K562 (cell line): ENCODE data around the gene CRTC3. TPM values are rescaled to one million over a fixed set of nuclear protein-coding genes. Genes with fewer than 3 reads are reported as not detected.

Source experiments
- BCLAF1 ChIP-seq, 2 experiments: fragments of 450-650 bp in 1 of 2; IDR thresholded peaks; 2 replicates each; pipeline ENCODE4 v1.6.1; 2011 to 2017; ENCODE audit warnings: low read depth in 2 of 2, antibody characterized with exemption in 1 of 2, borderline replicate concordance in 1 of 2, low read length in 1 of 2, mild to moderate bottlenecking in 1 of 2, mixed read lengths in 1 of 2; ENCODE audit not compliant: control insufficient read depth in 1 of 2
- CBX1 ChIP-seq: sonication (generic); IDR thresholded peaks from 2 replicates; pipeline ENCODE4 v1.6.1; 2016; ENCODE audit warnings: antibody characterized with exemption, low read depth, mild to moderate bottlenecking
- COPS2 ChIP-seq: fragments of 450-650 bp; conservative IDR thresholded peaks from 2 replicates; pipeline ENCODE4 v1.6.1; 2016; ENCODE audit warnings: mild to moderate bottlenecking, moderate library complexity
- DEAF1 ChIP-seq: fragments of 450-650 bp; formaldehyde crosslinking; IDR thresholded peaks from 2 replicates; pipeline ENCODE4 v1.4.0; 2020; ENCODE audit warnings: mild to moderate bottlenecking, moderate library complexity
- ELK3 ChIP-seq: fragments of 450-650 bp; formaldehyde crosslinking; IDR thresholded peaks from 2 replicates; pipeline ENCODE4 v1.4.0; 2020; ENCODE audit warnings: mild to moderate bottlenecking
- HDAC6 ChIP-seq: IDR thresholded peaks from 2 replicates; pipeline ENCODE4 v1.6.1; 2012; ENCODE audit warnings: low read depth, mild to moderate bottlenecking, control low read depth, inconsistent platforms, low read length, moderate library complexity
- PTBP1 ChIP-seq: fragments of 200-400 bp; formaldehyde crosslinking; IDR thresholded peaks from 2 replicates; pipeline ENCODE4 v1.6.1; 2017; ENCODE audit warnings: low read depth, low read length
- RBM25 ChIP-seq: fragments of 200-400 bp; formaldehyde crosslinking; IDR thresholded peaks from 2 replicates; pipeline ENCODE4 v1.6.1; 2018; ENCODE audit warnings: low read length, low read depth, moderate library complexity; ENCODE audit not compliant: severe bottlenecking
- RBM34 ChIP-seq: fragments of 200-400 bp; formaldehyde crosslinking; IDR thresholded peaks from 2 replicates; pipeline ENCODE4 v1.6.1; 2018; ENCODE audit warnings: low read length, borderline replicate concordance; ENCODE audit not compliant: insufficient read depth
- RNF2 ChIP-seq: sonication (generic); IDR thresholded peaks from 2 replicates; pipeline ENCODE4 v1.6.1; 2016
- SMARCA5 ChIP-seq: fragments of 450-650 bp; IDR thresholded peaks from 2 replicates; pipeline ENCODE4 v1.6.1; 2016
- SP1 ChIP-seq: sonication (generic); formaldehyde crosslinking; IDR thresholded peaks from 2 replicates; pipeline ENCODE4 v1.8.1; 2022; ENCODE audit warnings: mild to moderate bottlenecking, missing genetic modification reagents
- SRSF1 ChIP-seq: fragments of 200-400 bp; formaldehyde crosslinking; IDR thresholded peaks from 2 replicates; pipeline ENCODE4 v1.6.1; 2017; ENCODE audit warnings: mild to moderate bottlenecking, low read depth, low read length, moderate library complexity
- ZNF3 ChIP-seq: fragments of 250-450 bp; sonication (Bioruptor Pico); IDR thresholded peaks from 2 replicates; pipeline ENCODE4 v1.5.0; 2021; ENCODE audit warnings: mild to moderate bottlenecking, moderate library complexity
- ZNF639 ChIP-seq, 2 experiments: fragments of 200-800 bp in 1 of 2; sonication (Bioruptor generic) in 1 of 2; sonication (generic) in 1 of 2; formaldehyde crosslinking in 1 of 2; IDR thresholded peaks in 1 of 2; conservative IDR thresholded peaks in 1 of 2; 2 replicates each; pipeline versions ENCODE4 v1.5.0 to v1.6.1; 2016 to 2020; ENCODE audit warnings: missing compliant biosample characterization in 1 of 2, missing genetic modification characterization in 1 of 2, missing genetic modification reagents in 1 of 2
- ZNF668 ChIP-seq: fragments of 250-450 bp; sonication (Bioruptor Pico); IDR thresholded peaks from 2 replicates; pipeline ENCODE4 v1.8.0; 2022; ENCODE audit warnings: mild to moderate bottlenecking, inconsistent platforms
- polyA plus RNA-seq, 8 experiments: library from polyadenylated mRNA; depleted of rRNA in 4 of 8; stranded (reverse) in 5 of 8; unstranded in 3 of 8; fragments of >200 nt; fragmentation: Nextera tagmentation in 2 of 8; fragmentation: Illumina TruSeq in 1 of 8; extraction: Ambion mirVana in 2 of 8; extraction: Trizol in 1 of 8; gene quantifications; 2 replicates each; pipeline versions ENCODE4 v1.2.1 to v1.2.3, GENCODE V29; 2011 to 2014; ENCODE audit warnings: inconsistent platforms in 1 of 8, missing spikeins in 1 of 8
- total RNA-seq, 7 experiments: library from RNA; depleted of rRNA in 6 of 7; stranded (reverse); fragments of >200 nt in 6 of 7; fragmentation: Illumina TruSeq in 2 of 7; extraction: Trizol in 2 of 7; gene quantifications; 2 replicates each; pipeline versions ENCODE4 v1.2.1 to v1.2.3, GENCODE V29; 2011 to 2021; ENCODE audit warnings: low replicate concordance in 1 of 7
- TF ChIP-seq, protein P1 (sequence below): sonication (generic); formaldehyde crosslinking; IDR thresholded peaks from 2 replicates; pipeline ENCODE4 v1.8.1; 2023; ENCODE audit warnings: mild to moderate bottlenecking, missing genetic modification reagents

The CRTC3 gene
- total and polyA plus RNA-seq, 9 of the 15 experiments (the other 6 are each of a cell fraction or from before 2014, with no cell fraction given), result 1.2 to 19.0 (median 11.6) TPM

DNA sequence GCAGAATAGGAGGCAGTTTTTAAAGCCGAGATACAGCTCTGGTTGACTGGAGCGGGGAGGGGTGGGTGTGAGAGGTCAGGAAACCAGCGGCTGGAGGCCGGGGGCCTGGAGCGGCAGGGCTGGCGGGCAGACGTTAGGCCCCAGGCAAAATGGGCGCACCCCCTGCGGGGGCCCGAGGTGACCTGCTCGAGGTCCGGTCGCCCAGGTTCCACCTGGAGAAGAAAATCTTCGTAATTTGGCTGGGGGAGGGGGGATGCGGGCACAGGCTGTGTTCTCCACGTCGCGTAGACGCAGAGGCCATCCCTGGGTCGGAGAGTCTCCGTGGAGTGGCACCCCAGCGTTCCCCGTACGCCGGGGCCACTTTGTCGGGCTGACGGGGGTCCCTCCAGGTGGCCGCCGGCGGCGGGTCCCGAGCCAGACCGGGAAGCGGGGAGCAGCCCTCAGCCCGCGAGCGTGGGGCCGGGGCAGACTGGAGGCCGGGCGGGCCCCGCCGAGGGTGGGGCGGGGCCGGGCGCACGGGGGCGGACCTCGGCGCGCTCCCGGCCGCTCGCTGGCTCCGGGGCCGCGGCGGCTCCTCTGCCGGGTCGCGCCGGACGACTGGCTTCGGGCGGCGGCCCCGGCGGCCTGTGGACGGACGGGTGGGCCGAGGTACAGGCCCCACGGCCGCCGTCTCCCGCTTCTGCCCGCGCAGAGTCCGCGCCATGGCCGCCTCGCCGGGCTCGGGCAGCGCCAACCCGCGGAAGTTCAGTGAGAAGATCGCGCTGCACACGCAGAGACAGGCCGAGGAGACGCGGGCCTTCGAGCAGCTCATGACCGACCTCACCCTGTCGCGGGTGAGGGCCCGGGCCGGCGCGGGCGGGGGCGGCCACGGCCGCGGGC is at the start of gene CRTC3 (continued):
- TF ChIP-seq, protein P1, sequence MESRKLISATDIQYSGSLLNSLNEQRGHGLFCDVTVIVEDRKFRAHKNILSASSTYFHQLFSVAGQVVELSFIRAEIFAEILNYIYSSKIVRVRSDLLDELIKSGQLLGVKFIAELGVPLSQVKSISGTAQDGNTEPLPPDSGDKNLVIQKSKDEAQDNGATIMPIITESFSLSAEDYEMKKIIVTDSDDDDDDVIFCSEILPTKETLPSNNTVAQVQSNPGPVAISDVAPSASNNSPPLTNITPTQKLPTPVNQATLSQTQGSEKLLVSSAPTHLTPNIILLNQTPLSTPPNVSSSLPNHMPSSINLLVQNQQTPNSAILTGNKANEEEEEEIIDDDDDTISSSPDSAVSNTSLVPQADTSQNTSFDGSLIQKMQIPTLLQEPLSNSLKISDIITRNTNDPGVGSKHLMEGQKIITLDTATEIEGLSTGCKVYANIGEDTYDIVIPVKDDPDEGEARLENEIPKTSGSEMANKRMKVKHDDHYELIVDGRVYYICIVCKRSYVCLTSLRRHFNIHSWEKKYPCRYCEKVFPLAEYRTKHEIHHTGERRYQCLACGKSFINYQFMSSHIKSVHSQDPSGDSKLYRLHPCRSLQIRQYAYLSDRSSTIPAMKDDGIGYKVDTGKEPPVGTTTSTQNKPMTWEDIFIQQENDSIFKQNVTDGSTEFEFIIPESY, result peak; percentile 63; the same call in 1 of the 2 replicates
- no peak for TF ChIP-seq ELK3
- TF ChIP-seq ZNF668, result no peak
- no peak for TF ChIP-seq SRSF1
- no peak for TF ChIP-seq RBM34
- TF ChIP-seq CBX1, result no peak
- TF ChIP-seq RNF2, result no peak
- 0 out of 4 replicates have a peak, but pooled peaks of 1 of the 2 experiments have one; percentile 0 for TF ChIP-seq ZNF639 (CRISPR knock-in tag; conservative IDR thresholded peaks at IDR 0.05 in 1 of 2, IDR thresholded peaks at IDR 0.05 in 1 of 2)
- no peak for TF ChIP-seq DEAF1 (CRISPR knock-in tag)
- TF ChIP-seq RBM25, result no peak
- no peak for TF ChIP-seq HDAC6
- no peak for TF ChIP-seq SMARCA5
- TF ChIP-seq BCLAF1 (IDR thresholded peaks at IDR 0.05; ENCODE audit: borderline replicate concordance in 1 of 2, control insufficient read depth in 1 of 2, low read depth in 2 of 2, low read length in 1 of 2), result no peak
- no peak for TF ChIP-seq PTBP1
- no peak for TF ChIP-seq ZNF3 (CRISPR knock-in tag)
- TF ChIP-seq SP1 (CRISPR knock-in tag), result no peak
- no peak for TF ChIP-seq COPS2
